ENCODE measurements around the gene MICAL3. TPM values are rescaled to one million over a fixed set of nuclear protein-coding genes. Genes with fewer than 3 reads are reported as not detected.

The MICAL3 gene
- total RNA-seq, 6 experiments from 2014 or later = 31.5 to 61.8 (median 48.2) TPM

DNA sequence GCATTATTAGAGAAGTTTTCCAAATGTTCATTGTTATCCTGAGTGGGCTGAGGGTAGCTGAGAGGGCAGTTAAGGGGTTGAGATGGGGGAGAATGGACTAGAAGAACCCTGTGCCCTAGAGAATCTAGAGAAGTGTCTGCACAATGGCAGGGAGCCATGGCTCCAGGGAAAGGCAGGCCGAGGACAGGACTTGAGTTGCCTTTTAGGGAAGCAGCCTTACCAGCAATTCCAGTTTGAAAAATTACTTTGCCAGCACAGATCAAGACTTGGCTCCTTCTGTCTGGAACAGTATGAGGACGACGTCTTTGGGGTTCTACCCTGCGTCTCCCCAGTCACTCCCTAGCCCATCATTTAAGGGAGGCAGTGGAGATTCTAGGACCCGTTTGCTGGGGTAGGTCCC is 25.7 kb upstream of the MICAL3 start:
- H3K9me3 ChIP-seq = no peaks in the 10 kb centered on the region
- no peak overlapping the region for H3K27ac ChIP-seq
- H3K36me3 ChIP-seq = no peaks in the 10 kb centered on the region
- H3K4me3 ChIP-seq = no peak overlapping the region
- WGBS (ENCODE audit: insufficient coverage, low coverage, low lambda C conversion rate, missing lambda C conversion rate) = 80% methylated on average over 1 of the region's 5 CpGs
- ATAC-seq = no peak
- no peaks in the 10 kb centered on the region for H3K27me3 ChIP-seq
- H3K4me1 ChIP-seq = peaks cover 0 to 6% (median 2%) of the 10 kb centered on the region in 4 donors
- intact Hi-C loops (cut with DNase I) = no loop called here
- TF ChIP-seq POLR2A (IDR thresholded peaks at IDR 0.05) = no peak
- TF ChIP-seq, protein P1, sequence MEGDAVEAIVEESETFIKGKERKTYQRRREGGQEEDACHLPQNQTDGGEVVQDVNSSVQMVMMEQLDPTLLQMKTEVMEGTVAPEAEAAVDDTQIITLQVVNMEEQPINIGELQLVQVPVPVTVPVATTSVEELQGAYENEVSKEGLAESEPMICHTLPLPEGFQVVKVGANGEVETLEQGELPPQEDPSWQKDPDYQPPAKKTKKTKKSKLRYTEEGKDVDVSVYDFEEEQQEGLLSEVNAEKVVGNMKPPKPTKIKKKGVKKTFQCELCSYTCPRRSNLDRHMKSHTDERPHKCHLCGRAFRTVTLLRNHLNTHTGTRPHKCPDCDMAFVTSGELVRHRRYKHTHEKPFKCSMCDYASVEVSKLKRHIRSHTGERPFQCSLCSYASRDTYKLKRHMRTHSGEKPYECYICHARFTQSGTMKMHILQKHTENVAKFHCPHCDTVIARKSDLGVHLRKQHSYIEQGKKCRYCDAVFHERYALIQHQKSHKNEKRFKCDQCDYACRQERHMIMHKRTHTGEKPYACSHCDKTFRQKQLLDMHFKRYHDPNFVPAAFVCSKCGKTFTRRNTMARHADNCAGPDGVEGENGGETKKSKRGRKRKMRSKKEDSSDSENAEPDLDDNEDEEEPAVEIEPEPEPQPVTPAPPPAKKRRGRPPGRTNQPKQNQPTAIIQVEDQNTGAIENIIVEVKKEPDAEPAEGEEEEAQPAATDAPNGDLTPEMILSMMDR (IDR thresholded peaks at IDR 0.05) = no peak
- no peak for DNase-seq

DNA sequence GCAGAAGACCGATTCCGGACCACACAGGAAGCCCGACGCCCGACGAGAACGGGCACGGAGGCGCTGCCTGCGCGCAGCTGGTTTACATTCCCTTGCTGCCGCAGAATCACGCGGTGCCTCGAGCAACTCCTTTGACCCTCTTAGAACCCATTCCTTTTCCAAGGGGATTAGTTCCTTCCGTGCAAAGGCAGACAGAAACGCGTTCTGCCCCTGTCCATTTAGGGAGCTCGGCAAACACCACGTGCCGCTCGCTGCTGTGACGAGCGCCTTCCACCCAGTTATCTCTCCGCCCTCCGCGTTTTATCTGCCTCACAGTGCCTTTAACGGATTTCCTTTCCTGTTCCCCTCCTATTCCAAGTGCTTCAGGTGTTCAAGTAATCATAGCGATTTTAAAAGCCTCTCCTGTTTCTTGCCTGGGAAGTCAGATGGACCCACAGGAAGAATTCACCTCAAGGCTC is 24.1 kb upstream of the MICAL3 start:
- intact Hi-C loops (cut with DNase I) = no loop called here
- no peak for TF ChIP-seq POLR2A (IDR thresholded peaks at IDR 0.05)
- TF ChIP-seq, protein P1 (IDR thresholded peaks at IDR 0.05) = no peak
- ATAC-seq = no peak
- Histone ChIP-seq H3K36me3 (no peaks in the 10 kb centered on the region), H3K9me3 (no peaks in the 10 kb centered on the region), H3K27ac (no peak overlapping the region), H3K4me3 (peak overlapping the region in 1 of 3 donors; percentile 2), H3K27me3 (no peaks in the 10 kb centered on the region), H3K4me1 (peaks cover 0 to 19% (median 11%) of the 10 kb centered on the region in 4 donors)
- DNase-seq = no peak
- WGBS (ENCODE audit: insufficient coverage, low coverage, low lambda C conversion rate, missing lambda C conversion rate) = 81% methylated on average over 27 of the region's 29 CpGs

DNA sequence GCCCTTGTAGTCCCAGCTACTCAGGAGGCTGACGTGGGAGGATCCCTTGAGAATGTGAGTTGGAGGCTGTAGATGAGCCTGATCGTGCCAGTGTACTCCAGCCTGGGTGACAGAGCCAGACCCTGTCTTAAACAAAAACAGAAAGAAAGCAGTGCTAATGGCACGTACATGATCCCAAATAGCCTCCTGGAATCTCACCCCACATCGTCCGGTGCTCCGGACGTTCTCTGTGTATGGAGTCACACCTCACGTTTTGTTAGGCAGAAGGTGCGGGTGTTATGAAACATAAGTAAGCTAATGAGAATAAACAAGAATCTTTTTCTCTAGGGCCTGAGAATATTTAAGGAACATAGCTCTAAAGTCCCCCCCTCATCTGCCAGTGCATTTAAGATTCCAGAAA is 23.7 kb upstream of the MICAL3 start:
- no peak for DNase-seq

DNA sequence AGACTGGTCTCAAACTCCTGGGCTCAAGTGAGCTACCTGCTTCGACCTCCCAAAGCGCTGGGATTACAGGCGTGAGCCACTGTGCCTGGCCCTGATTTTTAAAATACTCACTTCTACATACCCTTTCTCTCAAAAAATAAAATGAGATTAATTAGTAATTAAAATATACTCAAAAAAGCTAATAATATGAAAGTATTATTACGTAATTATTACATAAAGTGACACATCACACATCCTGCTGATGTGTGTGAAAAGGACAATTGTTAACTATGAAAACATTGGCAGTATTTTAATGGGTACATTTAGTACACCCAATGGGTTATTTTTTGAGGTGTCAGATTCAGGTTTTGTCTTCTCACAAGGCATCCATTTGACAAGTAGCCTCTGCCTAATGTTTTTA is 21.4 kb upstream of the MICAL3 start:
- peaks cover 0 to 32% (median 16%) of the 10 kb centered on the region in 4 donors for H3K4me1 ChIP-seq
- intact Hi-C loops (cut with DNase I) = no loop called here
- no peaks in the 10 kb centered on the region for H3K36me3 ChIP-seq
- TF ChIP-seq, protein P1 (IDR thresholded peaks at IDR 0.05) = no peak
- ATAC-seq = no peak
- no peak overlapping the region for H3K27ac ChIP-seq
- no peaks in the 10 kb centered on the region for H3K9me3 ChIP-seq
- 95% methylated on average over 3 of the region's 4 CpGs for WGBS (ENCODE audit: insufficient coverage, low coverage, low lambda C conversion rate, missing lambda C conversion rate)
- H3K27me3 ChIP-seq = no peaks in the 10 kb centered on the region
- DNase-seq = no peak
- H3K4me3 ChIP-seq = no peak overlapping the region

More for the DNA sequence above, 23.7 kb upstream of the MICAL3 start:
- WGBS (ENCODE audit: insufficient coverage, low coverage, low lambda C conversion rate, missing lambda C conversion rate) = 78% methylated on average over 4 of the region's 9 CpGs
- no peaks in the 10 kb centered on the region for H3K36me3 ChIP-seq
- no peak for TF ChIP-seq POLR2A (IDR thresholded peaks at IDR 0.05)
- TF ChIP-seq, protein P1 (IDR thresholded peaks at IDR 0.05) = no peak
- H3K4me1 ChIP-seq = peaks cover 0 to 23% (median 13%) of the 10 kb centered on the region in 4 donors
- intact Hi-C loops (cut with DNase I) = no loop called here
- no peak overlapping the region for H3K27ac ChIP-seq
- no peaks in the 10 kb centered on the region for H3K27me3 ChIP-seq
- ATAC-seq = no peak
- peak overlapping the region in 1 of 3 donors; percentile 2 for H3K4me3 ChIP-seq
- no peaks in the 10 kb centered on the region for H3K9me3 ChIP-seq
